Spinal cord (tissue), 10 donors: ENCODE results near the gene C16orf90. TPM values are rescaled to one million over a fixed set of nuclear protein-coding genes. Genes with fewer than 3 reads are reported as not detected.
"Not testable (repeated sequence)": the region's sequence is repeated elsewhere in the genome, so short reads cannot be mapped to it uniquely, and the experiment has no call there.

Experiments
- DNase-seq, 6 donors: peaks; one replicate each; pipeline versions ENCODE4 v3.0.0 to v3.0.0-alpha.2; 2013 to 2015; ENCODE audit warnings: low spot score in 6 of 6, low read depth in 4 of 6
- H3K27ac ChIP-seq: one replicate; pipeline ENCODE4 v1.5.1; 2013; ENCODE audit warnings: low read depth, low read length, control low read depth
- H3K27me3 ChIP-seq: one replicate; pipeline ENCODE4 v1.6.1; 2013; ENCODE audit warnings: low read length; ENCODE audit not compliant: control insufficient read depth, insufficient read depth
- H3K36me3 ChIP-seq: one replicate; pipeline ENCODE4 v1.6.1; 2013; ENCODE audit warnings: low read length; ENCODE audit not compliant: control insufficient read depth, insufficient read depth
- H3K4me1 ChIP-seq: one replicate; pipeline ENCODE4 v1.6.1; 2013; ENCODE audit warnings: low read length; ENCODE audit not compliant: control insufficient read depth, insufficient read depth
- H3K4me3 ChIP-seq: one replicate; pipeline ENCODE4 v1.5.1; 2013; ENCODE audit warnings: low read depth, low read length, control low read depth
- H3K9me3 ChIP-seq: one replicate; pipeline ENCODE4 v1.6.1; 2013; ENCODE audit warnings: low read length; ENCODE audit not compliant: control insufficient read depth, insufficient read depth
- whole genome bisulfite sequencing: methylation state at CpG from one replicate; pipeline ENCODE4 v1.1.5; 2013; ENCODE audit warnings: missing lambda C conversion rate; ENCODE audit not compliant: insufficient coverage; 5-methylcytosine and 5-hydroxymethylcytosine counted together
- polyA plus RNA-seq, 2 donors: library from polyadenylated mRNA; unstranded; fragments of 120-200 nt; gene quantifications; one replicate each; pipeline ENCODE4 v1.2.1, GENCODE V29; 2013; ENCODE audit not compliant: insufficient read length in 2 of 2
- total RNA-seq, 2 donors: library from RNA; depleted of rRNA in 1 of 2; stranded (reverse); fragments of 120-200 nt in 1 of 2; fragments of >200 nt in 1 of 2; gene quantifications; one replicate each; pipeline versions ENCODE4 v1.2.3 to v1.2.4, GENCODE V29; 2013 to 2014
- donor health status: healthy.

Gene C16orf90
- total and polyA plus RNA-seq, 4 donors = not detected

GRCh38 chr16:3501412-3501761, 6.1 kb upstream of the C16orf90 start:
- not testable (repeated sequence) for H3K9me3 ChIP-seq, H3K27me3 ChIP-seq, DNase-seq
- Histone ChIP-seq H3K36me3 (peaks cover 10% of the 10 kb centered on the region), H3K4me1 (peaks cover 26% of the 10 kb centered on the region), H3K27ac (peak overlapping the region; percentile 86), H3K4me3 (peak overlapping the region; percentile 91)
- 9% methylated on average over 20 of the region's 24 CpGs for WGBS

GRCh38 chr16:3498988-3499387, 3.7 kb upstream of the C16orf90 start:
- Histone ChIP-seq H3K27ac (no peak overlapping the region), H3K36me3 (no peaks in the 10 kb centered on the region), H3K27me3 (no peaks in the 10 kb centered on the region), H3K4me3 (no peak overlapping the region), H3K4me1 (peaks cover 26% of the 10 kb centered on the region), H3K9me3 (no peaks in the 10 kb centered on the region)
- WGBS = 96% methylated on average over 12 of the region's 16 CpGs
- DNase-seq = no peak

GRCh38 chr16:3497771-3498170, 2.5 kb upstream of the C16orf90 start:
- no peak for DNase-seq
- WGBS = 98% methylated on average over 4 of the region's 4 CpGs
- H3K4me1 ChIP-seq = peaks cover 30% of the 10 kb centered on the region
- no peaks in the 10 kb centered on the region for H3K9me3 ChIP-seq
- no peak overlapping the region for H3K4me3 ChIP-seq
- H3K27me3 ChIP-seq = no peaks in the 10 kb centered on the region
- H3K36me3 ChIP-seq = no peaks in the 10 kb centered on the region
- no peak overlapping the region for H3K27ac ChIP-seq

GRCh38 chr16:3496386-3496785, 1.1 kb upstream of the C16orf90 start:
- no peaks in the 10 kb centered on the region for H3K9me3 ChIP-seq
- no peak overlapping the region for H3K4me3 ChIP-seq
- H3K4me1 ChIP-seq = peaks cover 18% of the 10 kb centered on the region
- WGBS = 97% methylated on average over 25 of the region's 30 CpGs
- DNase-seq = no peak
- H3K36me3 ChIP-seq = no peaks in the 10 kb centered on the region
- no peaks in the 10 kb centered on the region for H3K27me3 ChIP-seq
- no peak overlapping the region for H3K27ac ChIP-seq

- DNase-seq = no peak
- H3K27me3 ChIP-seq = no peaks in the 10 kb centered on the region
- peaks cover 5% of the 10 kb centered on the region for H3K4me1 ChIP-seq
- H3K4me3 ChIP-seq = no peak overlapping the region
- H3K9me3 ChIP-seq = no peaks in the 10 kb centered on the region
- no peak overlapping the region for H3K27ac ChIP-seq
- 90% methylated on average over 16 of the region's 16 CpGs for WGBS
- H3K36me3 ChIP-seq = peaks cover under 1% of the 10 kb centered on the region
Measured at GRCh38 chr16:3494386-3494973, 809 bp downstream of the C16orf90 start.

GRCh38 chr16:3492356-3492755, 2.9 kb downstream of the C16orf90 start:
- H3K4me3 ChIP-seq = no peak overlapping the region
- H3K36me3 ChIP-seq = peaks cover 16% of the 10 kb centered on the region
- DNase-seq = no peak
- H3K27me3 ChIP-seq = no peaks in the 10 kb centered on the region
- H3K27ac ChIP-seq = no peak overlapping the region
- WGBS = 93% methylated on average over 7 of the region's 10 CpGs
- no peaks in the 10 kb centered on the region for H3K9me3 ChIP-seq
- peaks cover 5% of the 10 kb centered on the region for H3K4me1 ChIP-seq

- Histone ChIP-seq H3K27me3 (no peaks in the 10 kb centered on the region), H3K4me3 (no peak overlapping the region), H3K36me3 (peaks cover 29% of the 10 kb centered on the region), H3K9me3 (no peaks in the 10 kb centered on the region), H3K4me1 (peaks cover 5% of the 10 kb centered on the region), H3K27ac (no peak overlapping the region)
- WGBS = 73% methylated on average over 13 of the region's 17 CpGs
- no peak for DNase-seq
Measured at GRCh38 chr16:3490911-3491629, 4.2 kb downstream of the C16orf90 start.

- H3K4me1 ChIP-seq = peaks cover 5% of the 10 kb centered on the region
- H3K27ac ChIP-seq = no peak overlapping the region
- no peak overlapping the region for H3K4me3 ChIP-seq
- DNase-seq = no peak
- peaks cover 51% of the 10 kb centered on the region for H3K36me3 ChIP-seq
- WGBS = 0% methylated on average over 1 of the region's 13 CpGs
- H3K9me3 ChIP-seq = no peaks in the 10 kb centered on the region
- H3K27me3 ChIP-seq = no peaks in the 10 kb centered on the region
Measured at GRCh38 chr16:3488801-3489200, 6.5 kb downstream of the C16orf90 start.

- 93% methylated on average over 23 of the region's 24 CpGs for WGBS
- Histone ChIP-seq H3K4me3 (no peak overlapping the region), H3K36me3 (peaks cover 61% of the 10 kb centered on the region), H3K4me1 (no peaks in the 10 kb centered on the region), H3K9me3 (no peaks in the 10 kb centered on the region), H3K27ac (no peak overlapping the region), H3K27me3 (no peaks in the 10 kb centered on the region)
- no peak for DNase-seq
Measured at GRCh38 chr16:3487521-3488410, 7.5 kb downstream of the C16orf90 start.
